Measurements from ENCODE around the gene ZNF579. TPM values are rescaled to one million over a fixed set of nuclear protein-coding genes. Genes with fewer than 3 reads are reported as not detected.

The ZNF579 gene
- total RNA-seq, 4 donors from 2014 or later = 2.0 to 5.6 (median 2.9) TPM

DNA sequence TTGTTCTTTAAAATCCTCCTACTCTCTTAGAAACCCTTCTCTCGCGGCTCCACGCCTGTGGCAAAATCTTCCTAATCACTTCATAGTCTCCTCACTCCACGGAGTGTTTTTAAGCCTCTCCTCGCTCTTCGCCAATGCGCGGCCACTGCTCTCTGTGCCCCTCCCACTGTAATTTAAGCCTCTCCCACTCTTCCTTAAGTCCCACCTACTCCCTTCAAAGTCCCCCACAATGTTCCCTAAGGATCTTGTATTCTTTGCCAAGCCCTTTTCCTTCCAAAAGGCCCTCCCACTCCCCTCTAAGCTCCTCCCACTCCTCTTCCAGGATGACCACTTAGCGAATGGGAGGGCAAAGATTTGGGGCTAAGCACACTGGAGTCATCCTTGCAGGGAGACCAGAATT is 17.4 kb upstream of the ZNF579 start:
- intact Hi-C loops (cut with DNase I; ENCODE audit: low total_unique reads) (no loop called here), in situ Hi-C loops (cut with MboI; ENCODE audit: low pct_ligation_motif_present in 1 of 4, low pct_unique_long_range_greater_than_20kb in 1 of 4, low sequenced_read_pairs in 3 of 4) (no loop called here)
- no peak overlapping the region for H3K4me3 ChIP-seq
- H3K27me3 ChIP-seq = no peaks in the 10 kb centered on the region
- DNase-seq = no peak
- WGBS, 2 donors (ENCODE audit: low coverage in 1 of 2) = 81 to 94% methylated on average over 6 to 9 of the region's 9 CpGs
- H3K9me3 ChIP-seq = no peaks in the 10 kb centered on the region
- peaks cover 0 to 7% (median 0%) of the 10 kb centered on the region in 4 donors for H3K36me3 ChIP-seq
- peaks cover 6 to 10% (median 9%) of the 10 kb centered on the region in 4 donors for H3K4me1 ChIP-seq
- H3K27ac ChIP-seq = peak overlapping the region in 3 of 4 donors; percentile 98 to 100 (median 99)
- TF ChIP-seq POLR2AphosphoS5 (IDR thresholded peaks at IDR 0.05) (no peak), POLR2A (IDR thresholded peaks at IDR 0.05) (no peak), EP300 (IDR thresholded peaks at IDR 0.05; ENCODE audit: low read depth) (no peak)
- TF ChIP-seq, protein P1, sequence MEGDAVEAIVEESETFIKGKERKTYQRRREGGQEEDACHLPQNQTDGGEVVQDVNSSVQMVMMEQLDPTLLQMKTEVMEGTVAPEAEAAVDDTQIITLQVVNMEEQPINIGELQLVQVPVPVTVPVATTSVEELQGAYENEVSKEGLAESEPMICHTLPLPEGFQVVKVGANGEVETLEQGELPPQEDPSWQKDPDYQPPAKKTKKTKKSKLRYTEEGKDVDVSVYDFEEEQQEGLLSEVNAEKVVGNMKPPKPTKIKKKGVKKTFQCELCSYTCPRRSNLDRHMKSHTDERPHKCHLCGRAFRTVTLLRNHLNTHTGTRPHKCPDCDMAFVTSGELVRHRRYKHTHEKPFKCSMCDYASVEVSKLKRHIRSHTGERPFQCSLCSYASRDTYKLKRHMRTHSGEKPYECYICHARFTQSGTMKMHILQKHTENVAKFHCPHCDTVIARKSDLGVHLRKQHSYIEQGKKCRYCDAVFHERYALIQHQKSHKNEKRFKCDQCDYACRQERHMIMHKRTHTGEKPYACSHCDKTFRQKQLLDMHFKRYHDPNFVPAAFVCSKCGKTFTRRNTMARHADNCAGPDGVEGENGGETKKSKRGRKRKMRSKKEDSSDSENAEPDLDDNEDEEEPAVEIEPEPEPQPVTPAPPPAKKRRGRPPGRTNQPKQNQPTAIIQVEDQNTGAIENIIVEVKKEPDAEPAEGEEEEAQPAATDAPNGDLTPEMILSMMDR (IDR thresholded peaks at IDR 0.05) = no peak

GRCh38 chr19:55597501-55597921 is 16.9 kb upstream of the ZNF579 start:
- peaks cover 6 to 10% (median 9%) of the 10 kb centered on the region in 4 donors for H3K4me1 ChIP-seq
- WGBS, 2 donors (ENCODE audit: low coverage in 1 of 2) = 95% methylated on average over 4 to 30 of the region's 30 CpGs
- no peaks in the 10 kb centered on the region for H3K27me3 ChIP-seq
- intact Hi-C loops (cut with DNase I; ENCODE audit: low total_unique reads) (no loop called here), in situ Hi-C loops (cut with MboI; ENCODE audit: low pct_ligation_motif_present in 1 of 4, low pct_unique_long_range_greater_than_20kb in 1 of 4, low sequenced_read_pairs in 3 of 4) (no loop called here)
- H3K27ac ChIP-seq = no peak overlapping the region
- DNase-seq = no peak
- no peaks in the 10 kb centered on the region for H3K9me3 ChIP-seq
- TF ChIP-seq POLR2A (IDR thresholded peaks at IDR 0.05) (no peak), POLR2AphosphoS5 (IDR thresholded peaks at IDR 0.05) (no peak), EP300 (IDR thresholded peaks at IDR 0.05; ENCODE audit: low read depth) (no peak)
- TF ChIP-seq, protein P1 (IDR thresholded peaks at IDR 0.05) = no peak
- no peak overlapping the region for H3K4me3 ChIP-seq
- peaks cover 0 to 7% (median 0%) of the 10 kb centered on the region in 4 donors for H3K36me3 ChIP-seq

GRCh38 chr19:55596304-55596703 is 15.7 kb upstream of the ZNF579 start:
- H3K27me3 ChIP-seq = no peaks in the 10 kb centered on the region
- H3K27ac ChIP-seq = no peak overlapping the region
- no peaks in the 10 kb centered on the region for H3K9me3 ChIP-seq
- in situ Hi-C loops (cut with MboI; ENCODE audit: low pct_ligation_motif_present in 1 of 4, low pct_unique_long_range_greater_than_20kb in 1 of 4, low sequenced_read_pairs in 3 of 4) = no loop called here
- H3K4me3 ChIP-seq = no peak overlapping the region
- H3K36me3 ChIP-seq = peaks cover 0 to 7% (median 0%) of the 10 kb centered on the region in 4 donors
- intact Hi-C loops (cut with DNase I; ENCODE audit: low total_unique reads) = no loop called here
- no peak for DNase-seq
- H3K4me1 ChIP-seq = peaks cover 6 to 9% (median 8%) of the 10 kb centered on the region in 4 donors
- TF ChIP-seq POLR2A (IDR thresholded peaks at IDR 0.05) (no peak), EP300 (IDR thresholded peaks at IDR 0.05; ENCODE audit: low read depth) (no peak), POLR2AphosphoS5 (IDR thresholded peaks at IDR 0.05) (no peak)
- TF ChIP-seq, protein P1 (IDR thresholded peaks at IDR 0.05) = no peak
- 96 to 100% methylated on average over 2 to 3 of the region's 3 CpGs for WGBS, 2 donors (ENCODE audit: low coverage in 1 of 2)

- 82 to 92% methylated on average over 3 to 4 of the region's 4 CpGs for WGBS, 2 donors (ENCODE audit: low coverage in 1 of 2)
- DNase-seq = no peak
- Histone ChIP-seq H3K9me3 (no peaks in the 10 kb centered on the region), H3K4me1 (peaks cover 0 to 6% (median 0%) of the 10 kb centered on the region in 4 donors), H3K36me3 (peaks cover 0 to 7% (median 0%) of the 10 kb centered on the region in 4 donors), H3K27me3 (no peaks in the 10 kb centered on the region), H3K4me3 (no peak overlapping the region), H3K27ac (no peak overlapping the region)
- TF ChIP-seq POLR2AphosphoS5 (IDR thresholded peaks at IDR 0.05) (no peak), EP300 (IDR thresholded peaks at IDR 0.05; ENCODE audit: low read depth) (no peak), POLR2A (IDR thresholded peaks at IDR 0.05) (no peak)
- TF ChIP-seq, protein P1 (IDR thresholded peaks at IDR 0.05) = no peak
- in situ Hi-C loops (cut with MboI; ENCODE audit: low pct_ligation_motif_present in 1 of 4, low pct_unique_long_range_greater_than_20kb in 1 of 4, low sequenced_read_pairs in 3 of 4) = no loop called here
- intact Hi-C loops (cut with DNase I; ENCODE audit: low total_unique reads) = no loop called here
Observed at GRCh38 chr19:55594996-55595545, 14.4 kb upstream of the ZNF579 start.

Measured in transverse colon (tissue), 4 donors.